H7 (cell line): Measurements from ENCODE around the gene ADH1A. TPM values are rescaled to one million over a fixed set of nuclear protein-coding genes. Genes with fewer than 3 reads are reported as not detected.
"Not testable (repeated sequence)": the region's sequence is repeated elsewhere in the genome, so short reads cannot be mapped to it uniquely, and the experiment has no call there.

ENCODE experiments used
- DNase-seq: peaks from one replicate; pipeline ENCODE4 v3.0.0; 2012
- H3K27me3 ChIP-seq: 2 replicates; pipeline ENCODE4 v1.6.0; 2011; ENCODE audit warnings: mild to moderate bottlenecking, low read length; ENCODE audit not compliant: control insufficient read depth, insufficient read depth
- H3K36me3 ChIP-seq: replicated peaks from 2 replicates; pipeline ENCODE4 v1.5.1; 2011; ENCODE audit warnings: low read length; ENCODE audit not compliant: control insufficient read depth, insufficient read depth
- H3K4me3 ChIP-seq: 2 replicates; pipeline ENCODE4 v1.5.1; 2011; ENCODE audit warnings: low read depth, mild to moderate bottlenecking, control low read depth, low read length, moderate library complexity; ENCODE audit not compliant: insufficient read depth
- total RNA-seq: library from RNA; depleted of rRNA; stranded (reverse); fragments of >200 nt; shearing (Covaris generic); gene quantifications from 2 replicates; pipeline ENCODE4 v1.2.3, GENCODE V29; 2014; rRNA removed

Gene ADH1A
- total RNA-seq = not detected in 2 replicates

DNA sequence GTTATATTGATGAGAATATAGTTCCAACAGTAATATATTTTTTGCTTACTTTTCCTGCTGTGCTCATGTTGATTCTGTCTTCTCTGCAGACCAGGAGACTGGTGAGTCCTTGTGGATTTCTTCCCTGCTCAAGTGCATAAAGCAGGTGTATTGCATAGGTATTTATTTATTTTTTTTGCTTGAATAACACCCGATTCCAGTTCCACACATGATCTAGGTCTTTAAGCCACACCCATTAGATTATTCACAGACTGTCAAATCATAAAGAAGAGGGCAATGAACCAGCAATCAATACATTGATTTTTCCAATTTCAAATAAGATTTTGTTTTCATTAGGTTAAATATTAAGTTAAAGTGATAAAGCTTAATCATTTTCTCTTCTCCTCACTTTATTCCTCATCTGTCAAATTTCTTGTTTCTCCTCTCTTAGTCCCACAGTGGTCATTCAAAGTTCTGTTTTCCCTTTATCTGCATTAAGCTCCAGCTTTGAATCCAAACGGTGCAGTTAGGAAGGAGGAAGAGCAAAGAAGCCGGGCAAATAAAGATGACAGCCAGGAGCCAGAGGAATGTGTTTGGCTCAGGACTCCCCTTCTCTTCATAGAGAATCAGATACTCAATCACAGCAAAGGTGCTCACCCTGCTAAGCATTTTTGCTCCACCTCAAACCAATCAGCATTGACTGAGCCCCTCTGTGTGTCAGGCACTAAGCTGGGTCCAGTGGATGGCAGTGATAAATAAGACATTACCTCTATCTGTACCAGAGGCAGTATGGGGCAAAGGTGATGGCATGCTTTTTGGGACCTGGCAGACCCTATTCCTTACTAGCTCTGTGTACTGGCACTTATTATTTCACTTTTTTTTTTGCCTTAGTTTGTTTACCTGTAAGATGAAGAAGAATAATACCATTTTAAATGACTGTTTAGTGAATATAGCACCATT, at the start of gene ADH1A:
Gene ADH1A, minus strand, starts transcription at position 138 of the 939 bp plus-strand sequence. Its CDS starts 71 bp downstream, at position 67.
- Histone ChIP-seq H3K4me3 (no peak within 1 kb of the TSS), H3K27me3 (no peaks in the 10 kb centered on the region), H3K36me3 (no peaks in the 10 kb centered on the region)
- DNase-seq = no peak

DNA sequence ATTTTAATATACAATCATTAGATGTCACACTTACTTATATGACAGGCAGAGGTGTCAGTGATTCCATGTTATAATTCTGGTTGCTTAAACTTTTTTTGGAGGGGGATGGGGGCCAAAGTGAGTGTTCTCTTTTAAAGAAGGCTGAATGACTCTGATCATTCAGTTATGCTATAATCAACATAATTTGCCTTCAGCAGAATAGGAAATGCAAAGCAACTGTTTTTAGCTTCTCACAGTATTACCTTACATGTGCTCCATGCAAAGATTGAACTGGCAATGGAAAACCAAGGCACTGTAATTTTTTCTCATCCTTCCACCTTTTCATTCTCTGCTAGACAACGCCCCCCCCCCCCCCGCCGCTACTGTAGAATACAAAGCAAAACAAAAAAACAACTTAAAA, 48.4 kb upstream of the ADH1A start:
- Histone ChIP-seq H3K4me3 (no peak overlapping the region), H3K27me3 (no peaks in the 10 kb centered on the region), H3K36me3 (no peaks in the 10 kb centered on the region)
- DNase-seq = no peak

DNA sequence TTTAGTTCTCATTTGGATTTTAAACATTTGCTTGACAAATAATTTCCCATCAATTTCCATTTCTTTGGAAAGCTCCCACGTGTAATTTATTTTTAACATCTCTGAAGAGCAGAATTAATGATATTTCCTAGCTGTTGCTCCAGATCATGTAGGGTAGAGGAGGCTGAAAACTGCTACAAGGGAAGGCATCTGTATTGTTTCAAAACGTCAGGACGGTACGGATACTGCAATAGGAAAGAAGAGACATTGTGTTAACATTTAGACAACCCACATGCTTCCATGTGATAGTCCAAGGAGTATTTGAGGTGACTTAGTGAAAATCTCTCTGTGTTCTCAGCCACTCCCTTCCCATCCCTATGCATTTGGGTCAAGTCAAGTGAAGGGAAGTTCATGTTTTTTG, 45.8 kb upstream of the ADH1A start:
- DNase-seq = no peak
- H3K4me3 ChIP-seq = no peak overlapping the region

DNA sequence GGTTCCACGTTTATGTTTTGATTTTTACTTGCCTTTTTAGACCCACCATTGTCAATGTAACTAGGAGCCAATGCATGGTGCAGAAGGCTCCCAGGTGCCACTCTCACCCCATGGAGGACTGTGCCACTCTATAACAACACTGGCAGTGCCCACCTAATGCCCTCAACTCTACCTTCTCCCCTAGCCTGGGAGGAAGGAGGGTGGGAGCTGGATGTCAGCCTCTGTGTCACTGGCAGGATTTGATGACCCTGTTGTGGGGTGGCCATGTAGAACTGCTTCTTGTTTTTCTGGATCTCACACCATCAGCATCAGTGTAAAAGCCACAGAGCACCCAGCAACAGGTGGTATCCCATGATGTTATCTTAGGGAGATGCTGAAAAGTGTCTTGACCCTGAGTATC, 44.1 kb upstream of the ADH1A start:
- no peak overlapping the region for H3K4me3 ChIP-seq
- DNase-seq = no peak
- H3K27me3 ChIP-seq = no peaks in the 10 kb centered on the region; the same call in 1 of the 2 replicates
- H3K36me3 ChIP-seq = no peaks in the 10 kb centered on the region

More for the DNA sequence above, 45.8 kb upstream of the ADH1A start:
- Histone ChIP-seq H3K36me3 (no peaks in the 10 kb centered on the region), H3K27me3 (no peaks in the 10 kb centered on the region; the same call in 1 of the 2 replicates)

DNA sequence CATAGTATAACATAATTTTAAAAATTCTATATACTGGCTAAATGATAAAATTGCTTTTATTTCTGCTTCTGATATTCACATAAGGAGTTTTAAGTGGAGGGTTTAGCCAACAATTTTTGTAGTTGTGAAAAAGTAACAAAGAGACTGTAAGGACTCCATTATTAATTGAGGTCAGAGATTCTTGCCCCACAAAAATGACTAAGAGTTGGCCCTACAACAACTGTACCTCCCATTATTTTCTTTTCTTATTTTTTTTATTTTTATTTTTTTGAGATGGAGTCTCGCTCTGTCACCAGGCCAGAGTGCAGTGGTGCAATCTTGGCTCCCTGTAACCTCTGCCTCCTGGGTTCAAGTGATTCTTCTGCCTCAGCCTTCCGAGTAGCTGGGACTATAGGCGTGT, 39.9 kb upstream of the ADH1A start:
- no peak for DNase-seq
- no peaks in the 10 kb centered on the region; the same call in 1 of the 2 replicates for H3K27me3 ChIP-seq
- H3K36me3 ChIP-seq = no peaks in the 10 kb centered on the region
- H3K4me3 ChIP-seq = no peak overlapping the region

DNA sequence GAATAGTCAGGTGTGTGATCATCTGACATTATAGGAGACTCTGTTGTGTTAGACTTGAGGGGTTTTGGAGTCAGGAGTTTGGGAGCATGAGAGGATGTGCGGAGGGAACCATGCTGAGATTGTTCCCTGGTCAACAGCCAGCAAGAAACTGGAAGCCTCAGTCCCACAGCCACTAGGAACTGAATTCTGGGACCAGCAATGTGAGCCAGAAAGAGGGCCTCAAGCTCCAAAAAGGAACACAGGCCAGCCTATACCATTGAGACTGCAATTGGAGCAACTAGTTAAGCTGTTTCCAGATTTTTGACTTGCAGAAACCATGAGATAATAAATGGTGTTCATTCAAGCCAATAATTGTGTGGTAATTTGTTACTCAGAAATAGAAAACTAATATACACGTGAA, 39.1 kb upstream of the ADH1A start:
- H3K36me3 ChIP-seq = no peaks in the 10 kb centered on the region
- DNase-seq = no peak

DNA sequence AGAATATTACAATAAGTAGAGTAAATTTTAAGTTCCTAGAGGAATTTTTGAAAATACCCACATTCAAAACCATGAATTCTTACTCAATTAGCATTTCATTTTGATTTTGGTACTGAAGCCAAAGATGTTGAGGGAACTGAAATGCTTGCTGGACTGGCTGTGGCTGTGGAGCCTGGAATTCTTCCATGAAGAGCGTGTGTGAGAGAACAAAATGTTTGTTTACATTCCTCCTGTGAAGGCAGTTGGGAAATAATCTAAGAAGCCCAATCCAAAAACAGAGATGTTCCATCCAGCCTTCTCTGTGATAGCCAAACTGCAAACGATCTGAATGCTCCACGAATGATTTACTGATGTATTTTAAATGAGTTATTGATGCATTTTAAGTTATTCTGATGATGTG, 34.2 kb upstream of the ADH1A start:
- no peaks in the 10 kb centered on the region for H3K36me3 ChIP-seq
- no peak for DNase-seq
- no peak overlapping the region for H3K4me3 ChIP-seq
- no peaks in the 10 kb centered on the region for H3K27me3 ChIP-seq

More for the DNA sequence above, 39.1 kb upstream of the ADH1A start:
- Histone ChIP-seq H3K27me3 (no peaks in the 10 kb centered on the region; the same call in 1 of the 2 replicates), H3K4me3 (no peak overlapping the region)

DNA sequence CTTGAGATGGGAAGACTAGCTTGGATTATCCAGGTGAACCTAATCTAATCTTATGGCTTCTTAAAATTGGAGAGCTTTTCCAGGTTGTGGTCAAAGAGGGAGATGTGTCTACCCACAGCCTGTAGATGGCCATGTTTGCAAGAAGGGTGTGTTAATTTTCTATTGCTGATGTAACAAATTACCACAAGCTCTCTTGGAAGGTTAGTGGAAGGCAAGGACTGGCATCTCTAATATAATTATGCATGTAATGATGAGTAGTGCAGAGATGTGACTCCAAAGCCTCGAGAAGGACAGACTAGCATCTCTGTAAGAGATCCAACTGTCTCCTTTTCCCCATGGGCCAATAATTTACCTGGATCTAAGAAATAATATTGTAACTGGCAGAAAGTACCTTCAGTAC, 33.6 kb upstream of the ADH1A start:
- no peaks in the 10 kb centered on the region for H3K27me3 ChIP-seq
- no peak for DNase-seq
- no peaks in the 10 kb centered on the region for H3K36me3 ChIP-seq
- no peak overlapping the region for H3K4me3 ChIP-seq

DNA sequence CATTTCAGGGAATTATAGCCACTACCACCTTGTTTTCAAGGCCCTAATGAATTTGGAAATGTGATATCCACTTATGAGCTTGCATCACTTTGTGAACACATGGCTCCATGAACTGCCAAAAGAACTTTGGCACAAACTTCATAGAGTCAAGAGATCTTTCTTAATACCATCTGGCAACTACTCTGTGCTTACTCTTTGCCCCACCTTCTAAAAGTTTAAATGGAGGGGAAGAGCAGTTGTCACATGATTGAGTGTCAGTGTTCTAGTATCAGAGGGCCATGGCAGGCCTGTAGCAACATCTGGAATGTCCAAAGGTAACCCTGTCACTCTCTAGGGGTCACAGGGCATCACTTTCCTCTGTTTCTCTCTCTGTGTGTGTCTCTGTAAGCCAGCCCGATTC, 33.0 kb upstream of the ADH1A start:
- Histone ChIP-seq H3K36me3 (no peaks in the 10 kb centered on the region), H3K4me3 (no peak overlapping the region), H3K27me3 (no peaks in the 10 kb centered on the region)
- DNase-seq = no peak

DNA sequence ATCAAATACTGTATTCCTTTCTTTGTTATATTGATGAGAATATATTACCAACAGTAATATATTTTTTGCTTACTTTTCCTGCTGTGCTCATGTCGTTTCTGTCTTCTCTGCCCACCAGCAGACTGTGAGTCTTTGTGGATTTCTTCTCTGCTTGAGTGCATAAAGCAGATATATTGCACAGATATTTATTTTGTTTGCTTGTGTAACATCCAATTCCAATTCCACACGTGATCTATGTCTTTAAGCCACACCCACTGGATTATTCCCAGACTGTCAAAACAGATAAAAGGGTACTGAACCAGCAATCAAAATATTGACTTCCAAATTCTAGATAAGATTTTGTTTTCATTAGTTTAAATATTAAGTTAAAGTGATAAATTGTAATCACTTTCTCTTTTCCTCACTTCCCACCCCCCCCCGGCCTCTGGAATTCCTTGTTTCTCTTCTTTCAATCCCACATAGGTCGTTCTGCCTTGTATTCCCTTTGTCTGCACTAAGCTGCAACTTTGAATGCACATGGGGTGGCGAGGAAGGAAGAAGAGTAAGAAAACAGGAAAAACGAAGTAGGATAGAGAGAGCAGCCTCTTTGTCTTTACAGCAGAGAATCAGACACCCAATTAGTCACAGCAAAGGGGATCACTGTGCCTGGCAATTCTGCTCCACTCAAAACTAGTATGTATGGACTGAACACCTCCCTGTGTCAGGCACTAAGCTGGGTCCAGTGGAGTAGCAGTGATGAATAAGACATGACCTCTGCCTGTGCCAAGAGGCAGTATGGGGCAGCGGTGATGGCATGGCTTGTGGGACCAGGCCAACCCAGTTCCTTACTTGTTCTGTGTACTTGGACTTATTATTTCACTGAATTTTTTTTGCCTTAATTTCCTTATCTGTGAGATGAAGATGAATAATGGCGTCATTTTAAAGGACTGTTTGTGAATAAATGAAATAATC, 30.7 kb upstream of the ADH1A start, which contains the start of gene ADH1B:
Gene ADH1B, minus strand, starts transcription at position 161 of the 951 bp plus-strand sequence. Its CDS starts 70 bp downstream, at position 91.
- H3K36me3 ChIP-seq = no peaks in the 10 kb centered on the region
- DNase-seq = no peak
- H3K27me3 ChIP-seq = no peaks in the 10 kb centered on the region
- no peak within 1 kb of the TSS for H3K4me3 ChIP-seq

DNA sequence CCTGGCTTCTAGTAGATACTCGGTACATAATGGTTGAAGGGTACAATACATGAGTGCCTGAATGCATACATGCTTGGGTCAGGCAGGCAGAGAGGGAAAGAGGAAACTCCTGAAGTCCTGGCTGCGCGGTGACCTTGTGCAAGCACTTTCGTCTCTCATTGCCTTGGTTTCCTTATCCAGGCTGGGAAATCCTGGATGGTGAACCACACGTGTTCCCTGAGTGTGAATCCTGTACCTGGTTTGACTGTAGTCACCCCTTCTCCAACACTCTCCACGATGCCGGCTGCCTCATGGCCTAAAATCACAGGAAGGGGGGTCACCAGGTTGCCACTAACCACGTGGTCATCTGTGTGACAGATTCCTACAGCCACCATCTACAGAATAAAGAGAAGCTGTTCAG, 27.0 kb upstream of the ADH1A start:
- not testable (repeated sequence) for DNase-seq, H3K4me3 ChIP-seq, H3K27me3 ChIP-seq, H3K36me3 ChIP-seq

DNA sequence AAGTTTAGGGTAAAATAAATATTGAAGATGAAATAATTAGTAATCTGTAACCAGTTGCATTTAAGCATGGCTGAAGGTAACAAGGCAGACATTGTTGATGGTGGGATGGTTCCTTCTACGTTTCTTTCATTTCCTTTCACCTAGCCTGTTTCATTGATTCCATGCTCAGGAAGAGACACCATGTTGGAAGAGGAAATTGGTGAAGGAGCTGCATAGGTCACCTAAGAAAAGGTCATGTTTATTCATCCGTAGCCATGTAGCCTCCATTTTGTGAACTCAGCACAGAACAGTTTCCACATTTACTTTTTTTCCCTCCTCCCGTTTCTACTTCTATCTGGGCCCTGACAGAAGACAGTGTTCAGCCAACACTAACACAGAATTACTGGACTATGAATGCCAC, 26.6 kb upstream of the ADH1A start:
- Histone ChIP-seq H3K27me3 (no peaks in the 10 kb centered on the region), H3K36me3 (no peaks in the 10 kb centered on the region), H3K4me3 (no peak overlapping the region)
- DNase-seq = no peak

DNA sequence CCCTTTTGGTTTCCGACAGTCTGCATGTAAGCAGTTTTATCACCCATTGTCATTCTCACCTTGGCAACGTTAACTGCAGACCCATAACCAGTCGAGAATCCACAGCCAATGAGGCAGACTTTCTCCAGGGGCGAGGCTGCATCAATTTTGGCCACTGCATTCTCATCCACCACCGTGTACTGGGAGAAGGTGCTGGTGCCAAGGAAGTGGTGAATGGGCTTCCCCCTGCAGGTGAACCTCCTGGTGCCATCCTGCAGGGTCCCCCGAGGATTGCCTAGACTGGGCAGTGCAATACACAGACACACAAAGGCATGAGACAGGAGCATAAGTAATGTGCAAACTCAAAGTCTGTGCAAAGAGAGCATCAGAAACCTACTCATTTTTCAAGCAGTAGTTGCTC, 25.1 kb upstream of the ADH1A start:
- no peaks in the 10 kb centered on the region for H3K27me3 ChIP-seq
- no peaks in the 10 kb centered on the region for H3K36me3 ChIP-seq
- no peak for DNase-seq
- no peak overlapping the region for H3K4me3 ChIP-seq

DNA sequence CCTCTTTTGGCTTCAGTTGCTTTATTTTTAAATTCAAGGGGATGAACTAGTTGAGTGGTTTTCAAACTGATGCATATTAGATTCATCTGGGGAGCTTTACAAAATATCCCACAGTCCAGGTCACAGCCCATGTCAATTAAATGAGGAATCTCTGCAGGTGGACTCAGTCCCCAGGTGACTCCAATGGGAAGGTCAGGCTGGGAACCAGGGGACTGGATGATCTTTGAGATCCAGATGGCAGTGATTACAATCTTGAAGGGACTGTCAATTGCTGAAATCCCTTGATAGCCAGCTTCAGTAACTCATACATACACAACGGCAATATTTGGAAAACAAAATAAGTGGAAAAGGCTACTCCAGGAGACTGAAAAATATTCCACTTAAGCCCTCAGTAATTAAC, 23.4 kb upstream of the ADH1A start:
- no peaks in the 10 kb centered on the region for H3K27me3 ChIP-seq
- no peak overlapping the region for H3K4me3 ChIP-seq
- DNase-seq = no peak
- no peaks in the 10 kb centered on the region for H3K36me3 ChIP-seq
